T-helper 1 cell treated with Interleukin-12 subunit alpha and Interleukin-12 subunit beta and Interleukin-4 antibody, amounts not matched to agents 30 μg/mL and 1 μg/mL, for 36 hours (primary cell): ENCODE measurements around the gene CATSPERD.

Experiments used
- H3K27ac Mint-ChIP-seq: one replicate; pipeline ENCODE4 v1.8.0; 2021; ENCODE audit warnings: mild to moderate bottlenecking, mixed read lengths
- H3K27me3 Mint-ChIP-seq: one replicate; pipeline ENCODE4 v1.8.0; 2021; ENCODE audit warnings: low read depth, mixed read lengths
- H3K36me3 Mint-ChIP-seq: one replicate; pipeline ENCODE4 v1.8.0; 2021; ENCODE audit warnings: low read depth, mixed read lengths
- H3K4me1 Mint-ChIP-seq: one replicate; pipeline ENCODE4 v1.8.0; 2021; ENCODE audit warnings: low read depth, mixed read lengths
- H3K4me3 Mint-ChIP-seq: one replicate; pipeline ENCODE4 v1.8.0; 2021; ENCODE audit warnings: mild to moderate bottlenecking, moderate library complexity, mixed read lengths
- H3K9me3 Mint-ChIP-seq: one replicate; pipeline ENCODE4 v1.8.0; 2021; ENCODE audit warnings: mixed read lengths

Gene CATSPERD

GRCh38 chr19:5822181-5822844 lies 101.9 kb downstream of the CATSPERD start:
- H3K27me3 Mint-ChIP-seq: peaks cover 3% of the 10 kb centered on the region
- H3K4me1 Mint-ChIP-seq: peaks cover 3% of the 10 kb centered on the region
- H3K36me3 Mint-ChIP-seq: no peaks in the 10 kb centered on the region
- H3K27ac Mint-ChIP-seq: no peak overlapping the region
- H3K4me3 Mint-ChIP-seq: no peak overlapping the region
- no peaks in the 10 kb centered on the region for H3K9me3 Mint-ChIP-seq

DNA sequence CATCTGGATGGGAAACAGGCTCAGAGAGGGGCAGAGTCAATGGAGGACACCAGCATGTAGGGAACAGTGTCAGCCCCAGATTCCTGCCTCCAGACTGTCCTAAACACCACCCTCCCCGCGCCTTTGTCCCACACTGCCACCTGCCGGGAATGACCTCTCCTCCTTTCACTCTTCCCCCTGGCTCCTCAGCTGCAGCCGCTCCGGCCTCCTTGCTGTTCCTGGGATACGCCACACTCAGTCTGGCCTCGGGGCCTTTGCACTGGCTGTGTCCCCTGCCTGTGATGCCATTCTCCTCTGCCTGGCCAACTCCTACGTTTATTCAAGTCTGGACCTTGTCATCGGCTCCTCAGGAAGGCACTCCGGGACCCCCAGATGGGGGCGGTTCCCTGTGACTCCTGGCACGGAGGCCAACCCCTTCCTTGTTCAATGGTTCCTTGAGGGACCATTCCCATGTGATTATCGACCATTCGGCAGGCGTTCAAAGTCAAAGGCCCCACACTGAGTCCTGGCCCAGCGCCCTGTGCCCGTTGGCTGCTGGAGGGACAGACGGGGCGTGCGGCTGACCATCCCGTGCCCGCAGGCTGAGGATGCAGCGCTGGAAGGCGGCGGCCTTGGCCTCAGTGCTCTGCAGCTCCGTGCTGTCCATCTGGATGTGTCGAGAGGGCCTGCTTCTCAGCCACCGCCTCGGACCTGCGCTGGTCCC lies 103.3 kb downstream of the CATSPERD start:
- peaks cover 3% of the 10 kb centered on the region for H3K27me3 Mint-ChIP-seq
- no peak overlapping the region for H3K4me3 Mint-ChIP-seq
- H3K27ac Mint-ChIP-seq: no peak overlapping the region
- peaks cover 6% of the 10 kb centered on the region for H3K4me1 Mint-ChIP-seq
- H3K9me3 Mint-ChIP-seq: no peaks in the 10 kb centered on the region
- H3K36me3 Mint-ChIP-seq: no peaks in the 10 kb centered on the region

DNA sequence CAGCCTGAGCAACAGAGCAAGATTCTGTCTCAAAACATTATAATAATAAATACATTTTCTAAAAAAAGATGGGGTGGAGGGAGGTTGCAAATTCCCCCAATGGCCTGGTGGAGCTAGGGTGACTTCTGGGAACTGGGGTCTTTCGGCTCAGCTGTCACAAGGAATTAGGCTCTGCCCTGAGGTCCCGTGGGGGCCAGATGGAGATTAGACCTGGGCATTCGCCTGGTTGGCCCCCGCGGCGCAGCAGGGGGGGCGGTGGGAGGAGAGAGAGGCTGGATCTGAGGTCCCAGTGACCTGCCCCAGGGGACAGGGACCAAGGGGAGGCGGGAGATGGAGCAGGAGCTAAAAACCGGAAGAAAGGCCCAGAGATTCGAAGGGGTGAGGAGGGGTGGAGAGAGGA lies 104.3 kb downstream of the CATSPERD start:
- Mint-ChIP-seq H3K9me3 (no peaks in the 10 kb centered on the region), H3K4me1 (peaks cover 6% of the 10 kb centered on the region), H3K27me3 (peaks cover 3% of the 10 kb centered on the region), H3K4me3 (no peak overlapping the region), H3K27ac (no peak overlapping the region), H3K36me3 (no peaks in the 10 kb centered on the region)

DNA sequence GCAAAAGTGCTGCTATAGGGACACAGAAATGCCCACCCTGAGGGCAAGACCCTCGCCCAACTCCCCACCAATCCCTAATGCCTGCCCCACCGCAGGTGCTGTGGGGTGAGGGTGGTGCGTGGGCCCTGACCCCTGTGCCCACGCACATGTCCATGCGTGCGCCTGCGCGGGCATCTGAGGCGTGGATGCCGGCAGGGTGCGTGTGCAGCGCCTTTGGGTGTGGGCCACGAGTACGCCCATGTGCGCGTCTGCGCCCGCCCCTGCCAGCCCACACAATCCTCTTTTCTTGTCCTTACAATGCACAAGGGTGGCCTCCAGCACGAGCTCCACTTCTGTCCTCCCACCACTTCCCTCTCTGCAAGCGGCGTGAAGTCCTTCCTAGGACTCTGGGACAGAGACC lies 104.7 kb downstream of the CATSPERD start:
- Mint-ChIP-seq H3K27ac (no peak overlapping the region), H3K4me1 (peaks cover 6% of the 10 kb centered on the region), H3K27me3 (peaks cover 3% of the 10 kb centered on the region), H3K36me3 (no peaks in the 10 kb centered on the region), H3K9me3 (no peaks in the 10 kb centered on the region), H3K4me3 (no peak overlapping the region)

DNA sequence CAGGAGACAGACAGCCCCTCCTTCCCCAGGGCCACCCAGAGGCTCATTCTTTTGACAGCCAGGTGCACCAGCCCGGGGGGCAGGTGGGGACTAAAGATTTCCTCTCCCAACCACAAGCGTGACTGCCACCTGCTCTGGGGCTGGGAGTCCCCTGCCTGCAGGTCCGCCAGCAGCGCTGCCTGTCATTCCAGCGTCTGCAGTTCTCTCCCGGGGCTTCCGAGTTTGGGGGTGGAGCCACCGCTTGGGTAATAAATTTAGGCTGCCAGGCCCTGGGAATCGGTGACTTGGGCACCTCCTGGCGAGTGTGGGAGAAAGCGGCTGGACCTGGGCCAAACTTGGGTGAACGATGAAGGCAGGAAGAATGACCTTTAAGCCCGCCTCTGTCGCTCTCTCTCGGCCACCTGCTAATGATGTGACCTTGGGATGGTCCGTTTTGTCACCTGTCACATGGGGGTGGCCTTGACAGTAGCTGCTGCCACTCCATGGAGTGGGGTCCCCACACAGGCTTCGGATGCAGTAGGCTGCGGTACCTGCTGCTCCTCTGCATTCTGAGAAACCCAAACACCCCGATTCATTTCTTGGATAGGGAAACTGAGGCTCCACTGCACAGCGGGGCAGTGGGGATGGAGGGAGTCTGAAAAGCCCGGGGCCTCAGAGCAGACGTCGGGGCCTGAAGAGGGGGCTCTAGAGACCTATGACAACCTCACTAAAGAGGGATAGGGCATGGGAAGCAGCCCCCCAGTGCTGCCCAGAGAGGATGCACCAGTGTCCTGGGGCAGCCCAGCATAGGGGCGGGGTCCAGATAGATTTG lies 106.3 kb downstream of the CATSPERD start:
- Mint-ChIP-seq H3K27ac (peak overlapping the region; percentile 85), H3K4me1 (peaks cover 6% of the 10 kb centered on the region), H3K27me3 (peaks cover 3% of the 10 kb centered on the region), H3K36me3 (no peaks in the 10 kb centered on the region), H3K4me3 (peak overlapping the region; percentile 79), H3K9me3 (no peaks in the 10 kb centered on the region)

DNA sequence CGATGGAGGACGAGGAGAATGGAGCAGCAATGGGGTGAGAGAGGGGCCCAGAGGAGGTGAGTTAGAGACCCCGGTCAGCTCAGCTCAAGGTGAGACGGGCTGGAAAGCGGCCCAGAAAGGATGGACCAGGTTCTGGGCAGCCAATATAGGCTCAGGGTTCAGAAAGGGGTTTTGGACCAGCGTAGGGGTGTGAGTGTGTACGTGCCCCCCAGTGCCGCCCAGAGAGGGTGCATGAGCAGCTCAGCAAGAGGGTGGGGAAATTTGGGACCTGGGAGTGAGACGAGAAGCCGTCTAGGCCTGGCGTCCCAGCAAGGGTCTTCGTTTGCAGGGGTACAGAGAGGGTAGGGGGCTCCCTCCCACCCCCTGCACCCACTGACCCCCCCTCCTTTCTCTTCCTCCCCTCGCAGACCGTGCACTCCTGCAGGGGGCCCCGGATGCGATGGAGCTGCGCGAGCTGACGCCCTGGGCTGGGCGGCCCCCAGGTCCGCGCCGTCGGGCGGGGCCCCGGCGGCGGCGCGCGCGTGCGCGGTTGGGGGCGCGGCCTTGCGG lies 107.0 kb downstream of the CATSPERD start:
- Mint-ChIP-seq H3K36me3 (no peaks in the 10 kb centered on the region), H3K9me3 (no peaks in the 10 kb centered on the region), H3K4me1 (peaks cover 6% of the 10 kb centered on the region), H3K4me3 (peak overlapping the region; percentile 79), H3K27me3 (peaks cover 3% of the 10 kb centered on the region), H3K27ac (peak overlapping the region; percentile 85)

GRCh38 chr19:5827891-5828660 lies 107.6 kb downstream of the CATSPERD start:
- Mint-ChIP-seq H3K27ac (peak overlapping the region; percentile 99), H3K27me3 (peaks cover 3% of the 10 kb centered on the region), H3K9me3 (no peaks in the 10 kb centered on the region), H3K4me3 (peak overlapping the region; percentile 98), H3K36me3 (no peaks in the 10 kb centered on the region), H3K4me1 (peaks cover 6% of the 10 kb centered on the region)
